ENCODE measurements around the gene PNMA6E. TPM values are rescaled to one million over a fixed set of nuclear protein-coding genes. Genes with fewer than 3 reads are reported as not detected.

PNMA6E gene
- total RNA-seq, 1 donor: 0.10 TPM

Other genes with a start within 250 kb of the PNMA6E start
- gene MAGEA1, start 222.1 kb downstream of the PNMA6E start, total RNA-seq: not detected
- not detected for gene PNMA6F, start 79.6 kb downstream of the PNMA6E start, total RNA-seq
- gene ZNF275, start 67.2 kb downstream of the PNMA6E start, total RNA-seq: 7.8 TPM
- gene ZFP92, start 10.1 kb upstream of the PNMA6E start, total RNA-seq: 0.63 TPM
- 1.2 TPM for gene TREX2, start 44.7 kb upstream of the PNMA6E start, total RNA-seq
- gene HAUS7, start 69.2 kb upstream of the PNMA6E start, total RNA-seq: 11.8 TPM
- not detected for gene BGN, start 93.6 kb upstream of the PNMA6E start, total RNA-seq
- not detected for gene ATP2B3, start 116.3 kb upstream of the PNMA6E start, total RNA-seq
- gene CCNQ, start 197.8 kb upstream of the PNMA6E start, total RNA-seq: 12.0 TPM
- not detected for gene DUSP9, start 245.9 kb upstream of the PNMA6E start, total RNA-seq

Measured in mononuclear cell (primary cell).